NCI-H1092 treated with DMSO at 0.1 percent for 48 hours (cell line): ENCODE measurements around the gene GHR.

Experiments
- DNase-seq: peaks from one replicate; lab custom pipeline; 2025; lab: John Stamatoyannopoulos, UW

GHR gene

DNA sequence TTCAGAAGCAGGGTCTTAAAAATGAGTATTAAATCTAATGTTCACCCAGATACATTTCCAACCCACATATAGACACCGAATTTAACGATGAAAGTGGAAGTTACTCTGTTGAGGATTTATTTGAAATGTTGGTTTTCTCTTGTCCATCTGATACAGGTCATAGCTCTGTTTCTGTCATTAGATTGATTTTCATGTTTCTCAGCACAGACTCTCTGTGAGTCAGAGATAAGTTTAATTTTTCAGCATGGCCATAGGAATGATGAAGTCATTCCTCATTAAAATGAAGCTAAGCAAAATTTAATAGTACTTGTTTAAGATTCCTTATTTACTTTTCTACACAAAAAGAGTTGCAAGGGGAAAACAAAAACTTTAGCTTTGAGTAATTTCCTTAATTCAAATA lies 38.8 kb downstream of the GHR start:
- no peak for DNase-seq

DNA sequence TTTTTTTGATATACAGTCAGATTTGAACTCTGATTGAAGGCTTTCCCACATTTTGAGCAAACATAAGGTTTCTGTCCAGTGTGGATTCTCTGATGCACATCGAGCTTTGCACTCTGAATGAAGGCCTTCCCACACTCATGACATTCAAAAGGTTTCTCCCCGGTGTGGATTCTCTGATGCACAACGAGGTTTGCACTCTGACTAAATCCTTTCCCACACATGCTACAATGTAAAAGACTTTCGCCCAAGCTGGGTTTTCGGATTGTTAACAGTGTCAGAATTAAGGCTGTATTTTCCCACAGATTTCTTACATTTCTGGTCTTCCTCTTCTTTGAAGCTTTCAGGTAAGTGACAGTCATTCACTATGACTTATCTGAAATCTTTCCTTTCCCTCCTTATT lies 44.3 kb downstream of the GHR start:
- no peak for DNase-seq

DNA sequence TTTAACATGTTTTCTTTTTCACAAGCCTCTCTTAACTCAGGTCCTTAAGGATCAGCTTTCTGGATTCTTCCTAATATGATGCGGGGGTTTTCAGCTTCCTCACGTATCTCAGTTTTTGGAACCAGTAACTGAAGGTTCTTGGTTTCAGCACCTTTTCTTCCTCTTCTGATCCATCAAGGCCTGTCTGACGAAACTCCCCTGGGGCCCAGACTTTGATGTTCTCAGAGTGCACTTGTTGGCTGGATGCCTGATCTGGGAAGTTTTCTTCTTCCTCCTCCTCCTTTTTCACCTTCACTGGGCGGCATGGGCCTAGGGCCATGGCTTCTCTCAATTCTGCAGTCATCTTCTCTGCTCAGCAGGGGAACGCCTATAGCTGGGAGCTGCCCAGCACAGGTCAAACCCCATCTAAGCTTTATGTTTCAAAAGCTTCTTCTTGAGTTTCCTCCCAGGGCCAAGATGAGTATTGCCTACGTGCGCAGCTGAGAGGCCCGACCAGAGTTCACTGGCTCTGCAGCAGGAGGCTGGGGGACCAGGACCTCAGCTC lies 44.8 kb downstream of the GHR start:
- no peak for DNase-seq

DNA sequence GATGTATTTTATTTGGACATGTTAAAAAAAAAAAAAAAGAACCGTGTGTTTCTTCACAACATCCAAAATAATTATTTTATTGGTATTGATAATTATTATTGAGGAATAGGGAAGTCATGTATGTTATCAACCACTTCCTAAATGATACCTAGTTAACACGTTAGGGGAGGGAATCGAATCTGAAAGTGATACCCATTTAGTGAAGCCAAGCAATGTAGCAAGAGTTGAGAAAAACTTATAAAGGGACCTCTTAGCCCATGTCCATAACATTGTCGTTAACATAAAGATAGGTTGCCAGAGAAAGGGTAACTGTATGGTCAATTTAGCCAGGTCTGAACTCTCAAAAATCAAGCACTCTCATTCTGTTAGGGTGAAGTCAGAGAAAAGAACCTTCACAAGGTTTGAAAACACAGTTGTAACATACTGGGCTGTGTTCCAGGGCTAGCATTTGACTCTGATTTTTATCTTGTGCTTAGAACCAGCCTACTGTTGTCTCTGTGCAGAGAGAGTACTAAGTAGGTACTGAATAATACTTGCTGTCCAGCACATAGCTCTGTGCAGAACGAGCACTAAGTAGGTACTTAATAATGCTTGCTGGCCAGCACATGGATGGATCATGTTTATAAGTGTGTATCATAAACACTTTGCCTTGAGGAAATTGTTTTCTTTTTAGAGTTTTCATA lies 60.4 kb downstream of the GHR start:
- no peak for DNase-seq

DNA sequence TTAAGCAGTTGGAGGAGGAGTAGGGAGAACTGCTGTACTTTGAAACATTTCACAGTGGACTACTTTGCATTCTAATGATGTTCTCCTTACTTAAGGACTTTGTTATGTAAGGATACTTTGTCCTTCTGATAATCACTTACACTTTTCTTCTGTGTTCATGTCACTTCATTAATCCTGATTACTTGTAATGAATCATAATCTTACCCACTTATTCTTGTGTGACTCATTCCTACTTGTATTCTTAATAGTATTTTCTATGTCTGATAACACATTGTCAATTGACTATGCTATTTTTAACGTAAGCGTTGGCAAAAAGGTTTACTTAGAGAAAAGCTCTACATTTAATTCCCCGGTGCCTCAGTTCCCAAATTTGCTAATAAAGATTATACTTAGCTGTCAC lies 63.8 kb downstream of the GHR start:
- no peak for DNase-seq

DNA sequence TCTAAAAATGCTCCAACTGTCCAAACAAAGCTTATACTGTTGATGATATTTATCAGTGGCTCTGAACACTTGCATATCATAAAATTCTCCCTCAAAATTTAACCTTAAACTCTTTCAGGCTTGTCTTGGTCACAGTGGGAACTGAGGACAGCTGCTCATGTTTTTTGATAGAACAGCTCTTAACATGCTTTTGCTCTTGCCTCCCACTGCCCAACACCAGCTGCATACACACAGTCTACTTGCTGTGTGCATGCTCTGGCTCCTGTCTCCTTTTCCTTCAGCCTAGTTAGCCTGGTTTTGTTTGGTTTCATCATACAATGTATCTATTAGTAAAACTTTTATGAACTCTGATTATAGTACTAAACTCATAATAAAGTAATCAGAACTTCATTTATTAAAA lies 64.6 kb downstream of the GHR start:
- no peak for DNase-seq

DNA sequence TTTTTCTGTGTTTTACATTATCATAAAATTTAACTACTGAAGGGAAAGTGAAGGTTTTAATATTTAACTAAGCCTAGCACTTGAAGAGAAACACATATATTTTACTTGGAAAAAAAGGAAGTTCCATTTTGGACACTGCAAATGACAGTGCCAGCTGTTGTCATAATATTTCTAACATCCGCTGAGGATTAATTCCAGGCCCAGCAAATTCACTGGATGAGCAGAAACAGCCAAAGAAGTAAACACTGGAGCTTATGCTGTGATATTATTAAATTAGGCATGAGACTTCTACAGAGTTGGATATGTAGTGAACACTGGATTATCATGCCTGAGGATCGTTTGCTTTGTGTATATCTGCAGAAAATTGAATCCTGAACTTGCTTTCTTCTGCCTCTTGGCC lies 67.6 kb downstream of the GHR start:
- no peak for DNase-seq

DNA sequence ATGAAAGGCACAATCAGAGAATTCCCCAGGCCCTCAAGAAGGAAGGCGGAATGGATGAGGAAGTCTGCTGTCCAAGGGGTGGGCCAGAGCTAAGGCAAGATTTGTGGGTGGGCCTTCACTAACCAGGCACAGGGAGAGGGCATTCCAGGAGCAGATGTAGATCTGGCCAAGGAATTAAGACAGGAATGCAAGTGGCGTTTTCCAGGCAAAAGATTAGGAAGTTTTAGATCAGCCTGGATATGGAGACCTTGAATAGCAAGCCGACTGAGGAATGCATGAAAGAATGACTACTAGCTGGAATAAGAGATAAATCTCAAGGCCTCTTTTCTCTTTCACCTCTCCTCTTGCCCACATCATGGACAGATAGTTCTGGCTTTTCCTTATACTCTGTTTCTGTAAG lies 68.5 kb downstream of the GHR start:
- DNase-seq: no peak

DNA sequence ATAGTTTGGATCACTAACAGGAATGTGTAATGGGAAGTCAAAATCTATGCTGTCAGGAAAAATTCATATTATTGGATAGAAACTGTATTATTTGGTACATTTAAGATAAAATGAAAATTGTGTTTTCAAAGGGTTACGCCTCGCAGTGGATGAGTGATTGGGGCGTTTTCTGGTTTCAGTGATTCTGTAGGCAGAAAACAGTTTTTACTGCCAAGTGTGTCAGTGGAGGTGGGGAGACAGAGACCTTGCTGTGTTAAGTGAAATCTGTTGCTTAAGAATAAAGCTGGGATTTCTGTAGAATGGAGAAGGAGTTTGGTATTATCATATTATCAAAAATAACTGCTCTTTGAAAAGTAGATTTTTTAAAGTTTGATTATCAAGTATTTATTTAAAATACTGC lies 69.7 kb downstream of the GHR start:
- DNase-seq: no peak

DNA sequence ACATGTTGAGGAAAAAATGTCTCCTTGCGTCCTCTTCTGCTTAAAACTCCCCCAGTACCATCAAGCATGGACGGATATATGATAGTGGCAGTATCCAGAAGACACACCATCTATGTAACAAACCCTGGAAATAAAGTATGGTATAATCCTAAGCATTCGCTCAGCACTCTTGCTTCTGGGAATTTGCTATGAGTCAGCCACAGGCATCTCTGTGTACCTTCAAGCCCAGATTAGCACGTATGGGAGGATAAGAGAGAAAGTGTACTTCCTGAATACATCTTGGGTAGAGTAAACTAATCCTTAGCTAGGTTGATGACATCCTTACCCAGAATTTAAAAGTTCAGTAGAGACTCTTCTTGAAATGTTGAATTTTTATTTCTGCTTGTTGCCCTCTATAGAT lies 71.2 kb downstream of the GHR start:
- no peak for DNase-seq

DNA sequence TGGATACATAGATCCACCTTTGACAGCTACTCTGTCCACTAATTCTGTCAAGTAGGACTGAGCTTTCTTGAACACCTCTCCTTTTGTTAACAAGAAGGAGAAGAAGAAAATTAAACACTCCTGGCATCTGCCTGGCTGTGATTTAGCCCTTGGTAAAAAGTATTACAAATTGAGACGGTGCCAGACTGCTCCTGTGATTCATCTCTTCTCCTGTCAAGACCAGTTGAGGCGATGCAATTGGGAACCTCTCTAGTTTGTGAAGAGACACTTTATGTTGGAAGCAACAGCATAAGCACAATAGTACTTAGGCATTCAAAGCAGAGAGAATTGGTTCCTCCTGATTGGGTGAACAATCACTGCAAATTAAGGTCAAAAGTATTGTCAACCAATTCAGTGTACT lies 72.7 kb downstream of the GHR start:
- no peak for DNase-seq

DNA sequence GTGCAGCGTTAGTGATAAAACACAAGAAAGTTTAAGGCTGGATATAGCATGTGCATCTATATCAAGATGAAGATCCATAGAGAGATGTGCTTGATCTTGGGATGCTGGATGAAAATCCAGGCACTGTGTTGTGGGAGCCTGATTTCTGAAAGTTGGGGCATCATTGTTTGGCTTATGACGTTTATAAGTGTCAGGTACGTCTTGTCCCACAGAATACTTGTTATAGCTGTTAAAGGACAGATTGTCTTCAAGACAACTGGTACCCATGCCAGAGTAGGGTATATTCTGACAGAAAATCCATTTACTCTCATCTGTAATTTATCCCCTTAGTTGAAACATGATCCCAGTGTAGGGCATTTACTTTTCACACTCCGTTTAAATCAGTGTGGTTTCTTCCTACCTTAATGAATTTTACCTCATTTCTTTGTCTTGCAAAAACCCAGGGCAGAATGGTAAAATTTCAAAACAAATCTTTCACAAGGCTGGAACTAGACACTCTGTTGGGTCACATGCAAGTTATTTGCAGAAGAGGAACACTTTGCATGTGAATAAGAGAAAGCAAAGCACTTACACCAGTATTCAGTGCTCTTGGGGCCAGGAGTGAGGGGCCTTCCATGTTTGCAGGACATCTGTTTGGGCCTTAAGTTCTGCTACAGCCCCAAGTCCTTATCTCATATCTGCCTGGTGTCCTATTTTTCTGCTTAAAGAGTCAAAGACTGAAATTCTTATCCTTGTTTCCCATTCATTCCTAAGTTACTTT lies 73.3 kb downstream of the GHR start:
- DNase-seq: no peak

DNA sequence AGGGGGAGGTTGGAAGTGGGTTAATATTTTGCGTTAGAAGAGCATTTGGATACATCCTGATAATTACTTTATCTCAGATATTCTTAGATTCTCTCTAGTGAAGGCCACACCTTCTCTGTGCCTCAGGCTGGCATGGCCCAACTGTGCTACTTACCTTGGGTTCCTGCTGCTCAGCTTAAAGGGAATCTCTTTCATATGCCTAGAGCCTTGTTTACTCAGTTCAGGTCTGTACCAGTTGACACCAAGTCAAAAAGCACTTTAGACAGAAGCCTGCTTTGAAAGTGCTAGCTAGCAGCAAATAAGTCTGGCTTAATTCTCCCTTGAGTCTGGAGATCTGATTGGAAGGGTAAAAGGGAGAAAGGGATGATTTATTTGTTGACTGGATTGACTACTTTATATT lies 74.8 kb downstream of the GHR start:
- no peak for DNase-seq

DNA sequence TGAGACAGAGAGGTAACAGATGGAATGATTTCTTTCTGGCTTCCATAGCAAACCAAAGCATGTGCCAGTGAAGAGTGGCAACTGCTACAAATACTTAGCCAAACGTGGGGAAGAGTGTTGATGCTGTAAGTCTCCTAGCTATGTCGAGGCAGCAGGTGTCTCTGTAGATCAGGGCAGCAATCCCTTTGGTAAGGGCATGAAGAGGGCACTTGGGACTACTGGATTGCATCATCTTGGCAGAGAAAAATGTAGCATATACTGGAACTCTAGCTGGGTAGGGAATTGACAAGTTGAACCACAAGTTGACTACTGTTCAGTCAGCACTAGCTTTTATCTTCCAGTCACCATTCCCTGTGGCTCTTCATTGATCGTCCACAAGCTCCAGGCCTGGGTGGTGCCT lies 75.8 kb downstream of the GHR start:
- DNase-seq: no peak

DNA sequence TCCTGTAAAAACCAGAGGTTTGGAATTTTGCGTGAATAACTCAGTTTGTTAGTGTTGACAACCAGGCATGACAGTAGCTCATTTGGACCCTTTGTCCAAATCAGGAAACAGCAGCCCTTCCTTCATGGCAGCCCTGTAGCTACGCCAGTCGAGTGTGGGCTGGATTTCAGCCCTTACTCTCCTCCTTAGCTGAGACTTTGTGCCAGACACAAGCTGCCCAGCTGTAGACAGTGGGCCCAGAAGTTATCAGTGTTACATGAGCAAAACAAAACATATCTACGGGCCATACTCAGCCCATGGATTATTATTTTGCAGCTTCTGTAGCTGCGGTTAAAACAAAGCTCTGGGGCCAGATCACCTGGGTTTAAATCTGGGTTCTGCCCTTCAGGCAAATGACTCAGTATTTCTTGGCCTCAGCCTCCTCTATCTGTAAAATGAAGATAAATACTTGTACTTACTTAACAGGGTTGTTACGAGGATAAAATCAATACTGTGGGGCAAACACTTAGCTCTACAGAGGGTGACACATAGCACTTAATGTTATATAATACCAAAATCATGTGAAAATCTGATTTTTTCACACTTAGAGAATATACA lies 76.9 kb downstream of the GHR start:
- DNase-seq: no peak

DNA sequence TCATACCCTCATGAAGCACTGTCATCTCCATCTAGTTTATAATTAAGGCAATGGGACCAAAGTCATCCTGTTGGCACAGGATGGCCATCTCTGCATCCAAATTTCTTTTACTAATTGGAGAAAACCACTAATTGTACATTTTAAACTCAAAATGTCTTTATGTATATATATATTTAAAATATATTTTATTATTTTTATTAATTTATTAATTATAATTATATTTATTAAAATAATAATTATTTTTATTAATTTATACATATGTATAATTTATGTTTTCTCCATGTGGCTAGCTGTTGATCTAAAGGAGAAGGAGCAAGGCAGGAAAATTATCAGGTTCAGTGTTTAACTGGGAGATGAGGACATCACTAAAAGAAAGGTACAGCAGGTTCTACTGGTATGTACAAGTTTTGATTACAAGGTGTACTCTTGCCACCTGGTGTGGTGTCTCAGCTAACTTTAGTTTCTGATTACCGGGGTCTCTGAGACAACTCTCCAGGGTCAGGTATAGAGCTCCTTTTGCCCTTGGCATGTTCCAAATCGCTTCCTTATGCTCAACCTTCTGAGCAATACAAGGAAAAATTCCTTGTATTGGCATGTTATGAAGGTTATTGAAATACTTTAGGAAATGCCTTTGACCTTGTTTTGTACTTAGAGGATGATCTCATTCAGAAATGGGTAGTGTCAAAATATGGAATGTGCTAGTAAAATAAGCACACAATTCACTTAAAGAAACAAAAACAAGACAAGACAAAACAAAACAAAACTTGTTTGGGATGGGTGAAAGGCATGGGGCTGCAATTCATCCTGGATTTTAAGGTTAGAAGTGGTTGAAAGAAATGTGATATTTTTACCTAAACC lies 79.6 kb downstream of the GHR start:
- no peak for DNase-seq

DNA sequence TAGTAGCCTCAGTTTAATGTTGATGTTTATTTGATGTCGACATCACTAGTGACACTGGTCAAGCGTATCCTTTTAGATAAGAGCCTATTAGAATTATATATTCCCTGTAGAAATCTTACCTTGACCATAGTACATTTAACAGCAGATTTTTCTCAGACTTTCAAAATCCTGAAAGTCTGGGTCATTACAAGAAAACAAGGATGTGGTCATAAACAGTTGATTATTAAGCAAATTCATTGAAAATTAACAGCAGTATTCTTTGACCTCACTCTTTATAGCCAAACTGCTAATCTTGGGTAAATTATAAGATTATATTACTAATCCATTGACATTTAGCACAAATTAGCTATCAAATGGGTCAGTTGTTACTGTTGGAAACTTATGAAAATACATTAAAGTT lies 83.4 kb downstream of the GHR start:
- DNase-seq: no peak

DNA sequence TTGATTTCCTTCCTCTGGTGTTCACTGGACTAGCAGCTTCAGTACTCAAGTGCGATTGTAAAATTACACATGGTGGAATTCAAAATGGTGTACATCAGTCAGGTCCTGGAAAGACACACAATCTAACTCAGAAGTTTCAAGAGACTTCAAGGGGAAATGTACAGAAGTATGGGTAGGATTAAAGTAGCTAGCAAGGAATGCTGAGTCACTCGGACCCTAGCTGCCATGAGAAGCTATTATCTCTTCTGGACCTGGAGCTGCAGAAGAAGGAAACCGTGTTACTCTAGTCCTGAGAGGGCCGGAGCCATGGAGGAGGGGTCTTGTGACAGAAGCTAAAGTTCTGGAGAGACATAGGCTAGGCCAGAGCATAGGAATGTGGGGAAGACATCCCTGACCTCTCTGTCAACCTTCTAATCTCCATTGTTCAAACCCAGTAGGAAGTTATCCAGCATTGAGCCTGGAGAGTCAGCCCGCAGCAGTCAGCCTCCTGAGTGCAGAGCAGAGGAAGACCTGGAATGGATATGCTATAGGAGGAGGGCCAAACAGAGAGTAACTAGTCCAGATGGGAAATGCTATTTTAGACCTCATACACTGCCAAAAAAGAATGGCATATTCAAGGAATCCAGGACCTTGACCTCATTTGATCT lies 84.3 kb downstream of the GHR start:
- DNase-seq: no peak

DNA sequence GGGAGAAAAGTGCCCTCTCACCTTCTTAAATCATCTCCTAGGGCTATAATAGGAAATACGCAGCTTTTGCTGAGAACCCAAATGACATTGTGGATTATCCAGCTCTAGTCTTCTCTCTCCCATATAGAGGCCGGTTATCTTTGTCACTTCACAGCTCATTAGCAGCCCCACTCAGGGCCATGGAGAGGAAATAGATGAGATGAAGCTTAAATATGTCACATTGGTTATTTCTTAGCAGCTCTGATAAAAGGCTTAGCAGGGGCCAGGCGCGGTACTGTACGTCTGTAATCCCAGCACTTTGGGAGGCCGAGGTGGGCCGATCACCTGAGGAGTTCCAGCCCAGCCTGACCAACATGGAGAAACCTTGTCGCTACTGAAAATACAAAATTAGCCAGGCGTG lies 90.0 kb downstream of the GHR start:
- DNase-seq: no peak

DNA sequence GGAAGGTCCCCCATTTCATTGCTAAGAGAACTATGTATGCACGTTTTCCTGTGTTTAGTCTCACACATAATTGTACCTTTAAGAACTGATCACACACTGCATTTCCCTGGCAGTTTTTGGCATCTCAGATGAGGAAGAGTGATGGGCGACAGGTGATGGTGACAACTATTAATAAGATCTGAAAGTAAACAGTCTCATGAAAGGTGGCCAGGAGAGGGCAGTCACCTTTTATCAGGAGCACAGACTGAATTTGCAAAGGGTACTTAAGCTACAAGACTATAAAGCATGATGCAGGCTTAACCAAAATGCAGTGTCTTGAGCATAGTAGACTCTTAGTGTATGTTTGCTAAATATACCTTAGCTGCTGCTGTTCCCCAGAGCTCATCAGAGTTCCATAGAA lies 91.5 kb downstream of the GHR start:
- DNase-seq: no peak

DNA sequence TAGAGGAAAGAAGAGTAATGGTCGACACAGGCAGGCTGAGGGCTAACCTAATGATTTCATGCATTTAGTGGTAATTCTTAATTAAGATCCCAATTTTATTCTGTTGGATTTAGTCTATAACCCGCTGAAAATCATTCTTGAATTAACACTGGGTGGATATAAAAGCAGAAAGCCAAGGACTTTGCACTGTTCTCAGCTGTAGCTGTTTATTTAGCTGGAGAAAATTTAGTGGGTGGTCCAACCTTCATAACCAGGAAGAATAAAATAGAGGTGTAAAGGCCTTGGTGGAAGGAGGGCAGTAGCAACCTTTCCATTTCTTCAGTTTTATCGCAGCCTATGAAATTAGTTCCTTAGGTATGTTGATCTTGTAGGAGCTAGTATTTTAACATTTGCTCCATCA lies 92.3 kb downstream of the GHR start:
- DNase-seq: no peak
